Stimulated activated CD8-positive, alpha-beta memory T cell treated with anti-CD3 and anti-CD28 coated beads, Interleukin-15, amount 100 ng/mL, for 24 hours (primary cell): ENCODE results near the gene ALDOA.

Experiments
- DNase-seq: peaks from one replicate; pipeline ENCODE4 v3.0.0-alpha.2; 2020; ENCODE audit warnings: low read depth

ALDOA gene

GRCh38 chr16:30041841-30042240 lies 23.7 kb upstream of the ALDOA start:
- DNase-seq: no peak

GRCh38 chr16:30046178-30046577 lies 19.4 kb upstream of the ALDOA start:
- no peak for DNase-seq

- no peak for DNase-seq
Observed at GRCh38 chr16:30046588-30046987, 19.0 kb upstream of the ALDOA start.

GRCh38 chr16:30049871-30050270 lies 15.7 kb upstream of the ALDOA start:
- DNase-seq: no peak

- DNase-seq: no peak
Observed at GRCh38 chr16:30051518-30051917, 14.0 kb upstream of the ALDOA start.

- DNase-seq: peak; percentile 94
Observed at GRCh38 chr16:30052671-30053372, 12.7 kb upstream of the ALDOA start.

GRCh38 chr16:30053376-30054015 lies 12.1 kb upstream of the ALDOA start:
- DNase-seq: no peak

GRCh38 chr16:30054451-30054850 lies 11.1 kb upstream of the ALDOA start:
- no peak for DNase-seq

- no peak for DNase-seq
Observed at GRCh38 chr16:30054959-30055553, 10.5 kb upstream of the ALDOA start.

- no peak for DNase-seq
Observed at GRCh38 chr16:30060346-30060745, 5.2 kb upstream of the ALDOA start.

- DNase-seq: no peak
Observed at GRCh38 chr16:30060836-30061554, 4.6 kb upstream of the ALDOA start.

GRCh38 chr16:30063278-30063892 lies 2.2 kb upstream of the ALDOA start:
- no peak for DNase-seq

GRCh38 chr16:30063893-30064728 lies 1.4 kb upstream of the ALDOA start:
- peak; percentile 38 for DNase-seq

- DNase-seq: peak; percentile 12
Observed at GRCh38 chr16:30064729-30065101, 845 bp upstream of the ALDOA start.

- no peak for DNase-seq
Observed at GRCh38 chr16:30065943-30066760, 592 bp downstream of the ALDOA start.

GRCh38 chr16:30066761-30067583 lies 1.4 kb downstream of the ALDOA start:
- DNase-seq: no peak

GRCh38 chr16:30067584-30067916 lies 2.0 kb downstream of the ALDOA start:
- DNase-seq: no peak

- DNase-seq: no peak
Observed at GRCh38 chr16:30068333-30068732, 2.8 kb downstream of the ALDOA start.

GRCh38 chr16:30068750-30069610 lies 3.4 kb downstream of the ALDOA start:
- no peak for DNase-seq
